Liver (tissue), 9 donors: ENCODE results near the gene ERVK3-1. TPM values are rescaled to one million over a fixed set of nuclear protein-coding genes. Genes with fewer than 3 reads are reported as not detected.

Experiments used
- DNase-seq: peaks from one replicate; pipeline ENCODE4 v3.0.0-alpha.2; 2017; ENCODE audit warnings: low spot score
- H3K27ac ChIP-seq, 2 donors: one replicate each; pipeline ENCODE4 v1.7.0; 2013; ENCODE audit warnings: inconsistent platforms in 2 of 2, low read length in 2 of 2, control low read depth in 1 of 2, low read depth in 1 of 2, mild to moderate bottlenecking in 1 of 2
- H3K27me3 ChIP-seq, 4 donors: one replicate each; pipeline versions ENCODE4 v1.6.1 to v1.7.0; 2013; ENCODE audit warnings: low read length in 3 of 4, inconsistent platforms in 1 of 4, mild to moderate bottlenecking in 1 of 4, moderate library complexity in 1 of 4; ENCODE audit not compliant: control insufficient read depth in 4 of 4, insufficient read depth in 4 of 4
- H3K36me3 ChIP-seq, 4 donors: one replicate each; pipeline versions ENCODE4 v1.6.1 to v1.7.0; 2013; ENCODE audit warnings: low read length in 3 of 4, mild to moderate bottlenecking in 3 of 4, low read depth in 1 of 4, moderate library complexity in 1 of 4; ENCODE audit not compliant: control insufficient read depth in 4 of 4, insufficient read depth in 3 of 4
- H3K4me1 ChIP-seq, 4 donors: one replicate each; pipeline versions ENCODE4 v1.6.1 to v1.7.0; 2013; ENCODE audit warnings: low read length in 3 of 4, mild to moderate bottlenecking in 3 of 4, moderate library complexity in 1 of 4; ENCODE audit not compliant: control insufficient read depth in 4 of 4, insufficient read depth in 4 of 4
- H3K4me3 ChIP-seq, 3 donors: one replicate each; pipeline versions ENCODE4 v1.6.1 to v1.7.0; 2013; ENCODE audit warnings: low read length in 3 of 3, control low read depth in 1 of 3, low read depth in 1 of 3, mild to moderate bottlenecking in 1 of 3
- H3K9ac ChIP-seq, 2 donors: one replicate each; pipeline ENCODE4 v1.7.0; 2013; ENCODE audit warnings: low read length in 2 of 2, mild to moderate bottlenecking in 2 of 2, moderate library complexity in 2 of 2, control low read depth in 1 of 2, low read depth in 1 of 2
- H3K9me3 ChIP-seq, 4 donors: one replicate each; pipeline versions ENCODE4 v1.6.1 to v1.7.0; 2013; ENCODE audit warnings: low read length in 3 of 4; ENCODE audit not compliant: control insufficient read depth in 4 of 4
- ATF3 ChIP-seq: IDR thresholded peaks from 2 replicates; pipeline ENCODE4 v1.6.1; 2016; ENCODE audit warnings: antibody characterized with exemption
- EGR1 ChIP-seq, 2 donors: IDR thresholded peaks; 2 replicates each; pipeline ENCODE4 v1.6.1; 2016 to 2018; ENCODE audit warnings: antibody characterized with exemption in 2 of 2, low read depth in 2 of 2
- FOXA1 ChIP-seq: IDR thresholded peaks from 2 replicates; pipeline ENCODE4 v1.6.1; 2016; ENCODE audit warnings: antibody characterized with exemption
- FOXA2 ChIP-seq: IDR thresholded peaks from 2 replicates; pipeline ENCODE4 v1.6.1; 2016; ENCODE audit warnings: antibody characterized with exemption
- HNF4A ChIP-seq, 2 donors: conservative IDR thresholded peaks; 2 replicates each; pipeline ENCODE4 v1.6.1; 2016; ENCODE audit warnings: antibody characterized with exemption in 2 of 2, mild to moderate bottlenecking in 2 of 2
- HNF4G ChIP-seq: IDR thresholded peaks from 2 replicates; pipeline ENCODE4 v1.6.1; 2016; ENCODE audit warnings: antibody characterized with exemption
- JUND ChIP-seq, 2 donors: IDR thresholded peaks; 2 replicates each; pipeline ENCODE4 v1.6.1; 2016; ENCODE audit warnings: antibody characterized with exemption in 2 of 2
- MAX ChIP-seq: IDR thresholded peaks from 2 replicates; pipeline ENCODE4 v1.6.1; 2016; ENCODE audit warnings: antibody characterized with exemption
- NR2F2 ChIP-seq: IDR thresholded peaks from 2 replicates; pipeline ENCODE4 v1.6.1; 2016; ENCODE audit warnings: antibody characterized with exemption
- RAD21 ChIP-seq, 2 donors: IDR thresholded peaks; 2 replicates each; pipeline ENCODE4 v1.6.1; 2016; ENCODE audit warnings: antibody characterized with exemption in 2 of 2, mild to moderate bottlenecking in 2 of 2
- RXRA ChIP-seq, 2 donors: IDR thresholded peaks; 2 replicates each; pipeline ENCODE4 v1.6.1; 2017 to 2018; ENCODE audit warnings: antibody characterized with exemption in 2 of 2, mild to moderate bottlenecking in 1 of 2
- SP1 ChIP-seq: IDR thresholded peaks from 2 replicates; pipeline ENCODE4 v1.6.1; 2018; ENCODE audit warnings: antibody characterized with exemption, mild to moderate bottlenecking
- YY1 ChIP-seq: IDR thresholded peaks from 2 replicates; pipeline ENCODE4 v1.6.1; 2016; ENCODE audit warnings: antibody characterized with exemption, mild to moderate bottlenecking
- ZBTB33 ChIP-seq: IDR thresholded peaks from 2 replicates; pipeline ENCODE4 v1.6.1; 2016; ENCODE audit warnings: antibody characterized with exemption
- WGBS: extraction: QIAGEN DNeasy Blood & Tissue Kit; methylation state at CpG from one replicate; pipeline ENCODE4 v1.1.7; 2013; 5-methylcytosine and 5-hydroxymethylcytosine counted together
- polyA plus RNA-seq, 2 donors: library from polyadenylated mRNA; stranded (reverse) in 1 of 2; unstranded in 1 of 2; fragments of 200-250 nt in 1 of 2; fragments of >200 nt in 1 of 2; fragmentation: Nextera tagmentation in 1 of 2; extraction: Ambion mirVana in 1 of 2; gene quantifications; one replicate each; pipeline versions ENCODE4 v1.2.1 to v1.2.3, GENCODE V29; 2013 to 2015
- total RNA-seq, 2 donors: library from RNA; depleted of rRNA; stranded (reverse); fragments of >200 nt; gene quantifications; one replicate each; pipeline ENCODE4 v1.2.3, GENCODE V29; 2014
- donor health status: healthy.
- donor health status: healthy.
- donor health status: healthy.
- donor health status: healthy.
- donor health status: healthy.

The ERVK3-1 gene
- total and polyA plus RNA-seq, 4 donors: 17.6 to 31.7 (median 24.7) TPM

- no peaks in the 10 kb centered on the region for H3K27me3 ChIP-seq
- H3K36me3 ChIP-seq: no peaks in the 10 kb centered on the region
- H3K4me1 ChIP-seq: peaks cover 18 to 64% (median 46%) of the 10 kb centered on the region in 4 donors
- DNase-seq: no peak
- no peak overlapping the region for H3K9ac ChIP-seq
- no peaks in the 10 kb centered on the region for H3K9me3 ChIP-seq
- H3K27ac ChIP-seq: peak overlapping the region in 1 of 2 donors; percentile 43
- no peak overlapping the region for H3K4me3 ChIP-seq
- WGBS: 67% methylated on average over 10 of the region's 10 CpGs
- TF ChIP-seq ZBTB33 (no peak), HNF4G (no peak), SP1 (peak; percentile 5), FOXA1 (no peak), RXRA (IDR thresholded peaks at IDR 0.05) (peak; percentile 33 to 51), HNF4A (conservative IDR thresholded peaks at IDR 0.05) (peak in 1 of 2 donors; percentile 37)
Observed at GRCh38 chr19:58355215-58355796, 50.1 kb downstream of the ERVK3-1 start.

- H3K27me3 ChIP-seq: no peaks in the 10 kb centered on the region
- no peaks in the 10 kb centered on the region for H3K9me3 ChIP-seq
- TF ChIP-seq FOXA1 (no peak), MAX (no peak), ZBTB33 (no peak), JUND (IDR thresholded peaks at IDR 0.05) (no peak), NR2F2 (no peak), RXRA (IDR thresholded peaks at IDR 0.05) (no peak), HNF4G (no peak)
- peak overlapping the region in 1 of 3 donors; percentile 13 for H3K4me3 ChIP-seq
- DNase-seq: no peak
- H3K27ac ChIP-seq: peak overlapping the region in 1 of 2 donors; percentile 43
- peaks cover 17 to 56% (median 40%) of the 10 kb centered on the region in 4 donors for H3K4me1 ChIP-seq
- H3K36me3 ChIP-seq: no peaks in the 10 kb centered on the region
- H3K9ac ChIP-seq: no peak overlapping the region
- 63% methylated on average over 94 of the region's 94 CpGs for WGBS
Observed at GRCh38 chr19:58355908-58356765, 51.0 kb downstream of the ERVK3-1 start.

- 68% methylated on average over 75 of the region's 75 CpGs for WGBS
- Histone ChIP-seq H3K36me3 (no peaks in the 10 kb centered on the region), H3K9me3 (no peaks in the 10 kb centered on the region), H3K27me3 (no peaks in the 10 kb centered on the region), H3K9ac (no peak overlapping the region), H3K4me1 (peaks cover 20 to 54% (median 40%) of the 10 kb centered on the region in 4 donors), H3K27ac (no peak overlapping the region), H3K4me3 (peak overlapping the region in 1 of 3 donors; percentile 13)
- DNase-seq: no peak
- no peak for TF ChIP-seq YY1
- TF ChIP-seq ATF3: no peak
- no peak for TF ChIP-seq ZBTB33
- TF ChIP-seq RAD21 (IDR thresholded peaks at IDR 0.05): no peak
- TF ChIP-seq FOXA2: no peak
- TF ChIP-seq FOXA1: no peak
- no peak for TF ChIP-seq HNF4A (conservative IDR thresholded peaks at IDR 0.05)
- TF ChIP-seq EGR1 (IDR thresholded peaks at IDR 0.05; ENCODE audit: low read depth in 2 of 2): no peak
Observed at GRCh38 chr19:58356766-58357480, 51.7 kb downstream of the ERVK3-1 start.
